Fibroblast of lung (primary cell): Measurements from ENCODE around the gene RASGEF1B. TPM values are rescaled to one million over a fixed set of nuclear protein-coding genes. Genes with fewer than 3 reads are reported as not detected.

ENCODE experiments used
- DNase-seq, 2 donors: peaks; one replicate each; pipeline versions ENCODE4 v3.0.0 to v3.0.0-alpha.2; 2010; ENCODE audit warnings: low read depth in 2 of 2
- H2AFZ ChIP-seq: 2 replicates; pipeline ENCODE4 v1.5.1; 2012; ENCODE audit warnings: low read length, control low read depth, inconsistent platforms
- H3K27ac ChIP-seq: 2 replicates; pipeline ENCODE4 v1.5.1; 2011; ENCODE audit warnings: low read length, control low read depth; ENCODE audit not compliant: insufficient read depth
- H3K27me3 ChIP-seq: 2 replicates; pipeline ENCODE4 v1.5.1; 2011; ENCODE audit warnings: mild to moderate bottlenecking, low read length; ENCODE audit not compliant: control insufficient read depth, insufficient read depth
- H3K36me3 ChIP-seq: 2 replicates; pipeline ENCODE4 v1.5.1; 2011; ENCODE audit warnings: low read length; ENCODE audit not compliant: control insufficient read depth, insufficient read depth
- H3K4me1 ChIP-seq: 2 replicates; pipeline ENCODE4 v1.5.1; 2011; ENCODE audit warnings: low read length; ENCODE audit not compliant: control insufficient read depth, insufficient read depth; ENCODE audit errors: extremely low read depth
- H3K4me2 ChIP-seq: 2 replicates; pipeline ENCODE4 v1.5.1; 2011; ENCODE audit warnings: low read length, control low read depth; ENCODE audit not compliant: insufficient read depth; ENCODE audit errors: extremely low read depth
- H3K4me3 ChIP-seq, 4 experiments: fragments of 200-600 bp in 1 of 4; sonication (generic) in 1 of 4; replicated peaks in 1 of 4; 2 replicates each; pipeline ENCODE4 v1.5.1; 2011 to 2016; ENCODE audit warnings: low read length in 4 of 4, low read depth in 3 of 4, mild to moderate bottlenecking in 3 of 4, control low read depth in 2 of 4, inconsistent platforms in 1 of 4, mixed read lengths in 1 of 4; ENCODE audit not compliant: insufficient read depth in 1 of 4; ENCODE audit errors: control extremely low read depth in 1 of 4
- H3K79me2 ChIP-seq: 2 replicates; pipeline ENCODE4 v1.5.1; 2012; ENCODE audit warnings: mild to moderate bottlenecking, low read length, inconsistent platforms; ENCODE audit not compliant: control insufficient read depth, insufficient read depth
- H3K9ac ChIP-seq: 2 replicates; pipeline ENCODE4 v1.5.1; 2011; ENCODE audit warnings: mild to moderate bottlenecking, low read length, control low read depth; ENCODE audit not compliant: insufficient read depth
- H3K9me3 ChIP-seq: 2 replicates; pipeline ENCODE4 v1.5.1; 2012; ENCODE audit warnings: low read depth, low read length; ENCODE audit not compliant: control insufficient read depth, insufficient read depth
- H4K20me1 ChIP-seq: 2 replicates; pipeline ENCODE4 v1.5.1; 2011; ENCODE audit warnings: low read length; ENCODE audit not compliant: control insufficient read depth, insufficient read depth; ENCODE audit errors: extremely low read depth
- EZH2 ChIP-seq: IDR thresholded peaks from 2 replicates; pipeline ENCODE4 v1.5.1; 2012; ENCODE audit warnings: low read length, control low read depth, mild to moderate bottlenecking; ENCODE audit errors: missing control alignments
- polyA plus RNA-seq, 2 donors: library from polyadenylated mRNA; depleted of rRNA in 1 of 2; stranded (reverse) in 1 of 2; unstranded in 1 of 2; fragments of >200 nt; gene quantifications; 2 replicates each; pipeline ENCODE4 v1.2.1, GENCODE V29; 2011 to 2012; ENCODE audit warnings: missing spikeins in 1 of 2
- total RNA-seq: library from RNA; depleted of rRNA; stranded (reverse); fragments of >200 nt; gene quantifications from 2 replicates; pipeline ENCODE4 v1.2.1, GENCODE V29; 2014
- TF ChIP-seq, protein P1 (sequence below), 2 donors: IDR thresholded peaks in 1 of 2; conservative IDR thresholded peaks in 1 of 2; 1 replicate in 1 of 2; 2 replicates in 1 of 2; pipeline ENCODE4 v1.5.1; 2011 to 2012; ENCODE audit warnings: low read length in 2 of 2, control low read depth in 1 of 2, inconsistent platforms in 1 of 2, low read depth in 1 of 2, mild to moderate bottlenecking in 1 of 2

Gene RASGEF1B
- total and polyA plus RNA-seq, 2 donors (not counting 1 experiment from before 2014, with no cell fraction given): 0.02 to 0.33 TPM

DNA sequence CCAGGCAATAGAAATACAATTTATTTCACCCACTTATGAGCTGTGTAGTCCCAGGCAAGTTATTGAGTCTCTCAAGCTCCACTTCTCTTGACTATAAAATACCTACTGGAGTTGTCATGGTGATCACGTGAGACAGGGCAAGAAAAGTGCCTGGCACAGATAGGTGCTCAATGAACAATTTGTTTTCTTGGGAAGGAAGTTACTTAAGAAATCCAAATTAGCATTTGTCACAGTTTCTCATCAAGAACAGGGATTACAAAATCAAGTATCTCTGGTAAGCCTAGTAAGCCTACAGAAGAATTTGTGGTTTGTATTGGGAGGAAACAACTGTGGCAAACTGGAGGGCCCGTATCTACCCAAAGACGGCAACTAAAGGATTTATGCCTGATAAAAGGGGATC, 37.5 kb upstream of the RASGEF1B start:
- Histone ChIP-seq H3K36me3 (no peaks in the 10 kb centered on the region), H3K27ac (no peak overlapping the region), H3K27me3 (no peaks in the 10 kb centered on the region), H3K4me3 (no peak overlapping the region), H3K4me1 (no peaks in the 10 kb centered on the region), H3K9me3 (no peaks in the 10 kb centered on the region), H3K79me2 (no peaks in the 10 kb centered on the region), H3K4me2 (no peak overlapping the region), H4K20me1 (no peaks in the 10 kb centered on the region), H2AFZ (no peak overlapping the region), H3K9ac (no peak overlapping the region)
- DNase-seq: no peak
- no peak for TF ChIP-seq EZH2
- TF ChIP-seq, protein P1, sequence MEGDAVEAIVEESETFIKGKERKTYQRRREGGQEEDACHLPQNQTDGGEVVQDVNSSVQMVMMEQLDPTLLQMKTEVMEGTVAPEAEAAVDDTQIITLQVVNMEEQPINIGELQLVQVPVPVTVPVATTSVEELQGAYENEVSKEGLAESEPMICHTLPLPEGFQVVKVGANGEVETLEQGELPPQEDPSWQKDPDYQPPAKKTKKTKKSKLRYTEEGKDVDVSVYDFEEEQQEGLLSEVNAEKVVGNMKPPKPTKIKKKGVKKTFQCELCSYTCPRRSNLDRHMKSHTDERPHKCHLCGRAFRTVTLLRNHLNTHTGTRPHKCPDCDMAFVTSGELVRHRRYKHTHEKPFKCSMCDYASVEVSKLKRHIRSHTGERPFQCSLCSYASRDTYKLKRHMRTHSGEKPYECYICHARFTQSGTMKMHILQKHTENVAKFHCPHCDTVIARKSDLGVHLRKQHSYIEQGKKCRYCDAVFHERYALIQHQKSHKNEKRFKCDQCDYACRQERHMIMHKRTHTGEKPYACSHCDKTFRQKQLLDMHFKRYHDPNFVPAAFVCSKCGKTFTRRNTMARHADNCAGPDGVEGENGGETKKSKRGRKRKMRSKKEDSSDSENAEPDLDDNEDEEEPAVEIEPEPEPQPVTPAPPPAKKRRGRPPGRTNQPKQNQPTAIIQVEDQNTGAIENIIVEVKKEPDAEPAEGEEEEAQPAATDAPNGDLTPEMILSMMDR (conservative IDR thresholded peaks at IDR 0.05 in 1 of 2, IDR thresholded peaks at IDR 0.05 in 1 of 2; ENCODE audit: low read depth in 1 of 2, low read length in 2 of 2): no peak

DNA sequence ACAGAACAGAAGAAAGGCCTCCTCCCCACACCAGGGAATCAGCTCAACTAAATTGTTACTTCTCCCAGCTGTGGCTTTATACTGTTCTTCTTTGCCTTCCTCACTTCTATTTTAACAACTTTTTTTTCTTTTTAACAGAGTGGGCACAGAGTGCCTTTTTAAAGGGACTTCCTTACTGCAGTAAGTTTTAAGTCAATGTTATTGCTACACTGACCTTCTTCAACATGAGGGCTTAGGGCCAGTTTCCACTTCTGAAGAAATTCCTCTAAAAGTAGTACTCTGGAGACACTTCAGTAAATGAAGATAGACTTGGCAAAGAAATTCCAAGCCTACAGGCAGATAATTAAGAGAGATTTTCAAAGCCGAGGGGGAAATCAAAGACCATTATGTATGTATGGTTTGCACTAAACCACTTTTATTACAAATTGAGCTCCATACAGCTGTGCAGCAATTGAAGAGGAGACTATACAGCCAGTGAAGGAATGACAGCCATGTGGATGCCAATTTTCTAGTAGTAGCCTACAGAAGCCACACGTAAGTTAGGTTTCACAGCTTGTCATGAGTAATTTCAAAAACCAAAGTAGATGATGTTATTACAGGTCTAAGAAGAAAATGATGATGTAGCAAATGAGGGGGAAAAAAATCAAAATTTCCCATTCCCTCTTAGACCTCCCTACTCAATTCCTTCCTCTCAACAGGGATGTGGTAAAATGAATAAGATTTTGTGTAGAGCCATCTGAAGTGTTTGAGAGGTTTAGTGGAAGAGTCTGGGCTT, 36.9 kb upstream of the RASGEF1B start:
- no peaks in the 10 kb centered on the region for H3K9me3 ChIP-seq
- no peak overlapping the region for H3K9ac ChIP-seq
- H3K27ac ChIP-seq: no peak overlapping the region
- no peak overlapping the region for H2AFZ ChIP-seq
- H3K4me1 ChIP-seq: no peaks in the 10 kb centered on the region
- TF ChIP-seq, protein P1 (conservative IDR thresholded peaks at IDR 0.05 in 1 of 2, IDR thresholded peaks at IDR 0.05 in 1 of 2; ENCODE audit: low read depth in 1 of 2, low read length in 2 of 2): no peak
- TF ChIP-seq EZH2: no peak
- no peak overlapping the region for H3K4me3 ChIP-seq
- no peaks in the 10 kb centered on the region for H4K20me1 ChIP-seq
- no peaks in the 10 kb centered on the region for H3K79me2 ChIP-seq
- no peaks in the 10 kb centered on the region for H3K36me3 ChIP-seq
- no peaks in the 10 kb centered on the region for H3K27me3 ChIP-seq
- no peak for DNase-seq
- no peak overlapping the region for H3K4me2 ChIP-seq

DNA sequence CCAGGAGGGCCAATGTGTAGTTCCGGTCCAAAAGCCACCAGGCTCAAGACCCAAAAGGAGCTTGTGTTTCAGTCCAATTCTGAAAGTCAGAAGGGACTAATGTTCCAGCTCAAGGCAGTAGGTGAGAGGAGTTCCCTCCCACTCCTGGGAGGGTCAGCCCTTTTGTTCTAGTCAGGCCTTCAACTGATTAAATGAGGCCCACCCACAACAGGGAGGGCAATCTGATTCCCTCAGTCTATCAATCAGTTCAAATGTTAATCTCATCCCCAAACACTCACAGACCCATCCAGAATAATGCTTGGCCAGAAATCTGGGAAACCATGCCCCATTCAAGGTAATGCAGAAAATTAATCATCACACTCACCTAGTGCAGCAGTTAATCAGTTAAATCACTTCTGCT, 35.8 kb upstream of the RASGEF1B start:
- DNase-seq: no peak
- no peaks in the 10 kb centered on the region for H3K36me3 ChIP-seq
- H3K27me3 ChIP-seq: no peaks in the 10 kb centered on the region
- no peak overlapping the region for H3K9ac ChIP-seq
- no peak overlapping the region for H2AFZ ChIP-seq
- no peak for TF ChIP-seq EZH2
- TF ChIP-seq, protein P1 (conservative IDR thresholded peaks at IDR 0.05 in 1 of 2, IDR thresholded peaks at IDR 0.05 in 1 of 2; ENCODE audit: low read depth in 1 of 2, low read length in 2 of 2): no peak
- no peak overlapping the region for H3K27ac ChIP-seq
- no peaks in the 10 kb centered on the region for H3K9me3 ChIP-seq
- no peaks in the 10 kb centered on the region for H3K4me1 ChIP-seq
- no peak overlapping the region for H3K4me2 ChIP-seq
- no peak overlapping the region for H3K4me3 ChIP-seq
- no peaks in the 10 kb centered on the region for H4K20me1 ChIP-seq
- H3K79me2 ChIP-seq: no peaks in the 10 kb centered on the region
